ENCODE data around the gene TKFC.

TKFC gene

GRCh38 chr11:61357233-61357893 lies 24.3 kb downstream of the TKFC start:
- Mint-ChIP-seq H3K27ac (peak overlapping the region in 1 of 3 experiments; percentile 38), H3K4me3 (peak overlapping the region; percentile 39 to 72 (median 51)), H3K4me1 (peaks cover 15% of the 10 kb centered on the region), H3K27me3 (ENCODE audit: low read depth) (no peaks in the 10 kb centered on the region), H3K9me3 (no peaks in the 10 kb centered on the region), H3K36me3 (ENCODE audit: low read depth) (peaks cover 10% of the 10 kb centered on the region)
- no peak for TF ChIP-seq CTCF (IDR thresholded peaks at IDR 0.05; ENCODE audit: unreplicated experiment in 3 of 3)

- peaks cover 10% of the 10 kb centered on the region for H3K36me3 Mint-ChIP-seq (ENCODE audit: low read depth)
- TF ChIP-seq CTCF (IDR thresholded peaks at IDR 0.05; ENCODE audit: unreplicated experiment in 3 of 3) = no peak
- H3K9me3 Mint-ChIP-seq = no peaks in the 10 kb centered on the region
- H3K4me1 Mint-ChIP-seq = peaks cover 20% of the 10 kb centered on the region
- no peaks in the 10 kb centered on the region for H3K27me3 Mint-ChIP-seq (ENCODE audit: low read depth)
- H3K4me3 Mint-ChIP-seq = peak overlapping the region; percentile 39 to 72 (median 51)
- peak overlapping the region in 1 of 3 experiments; percentile 38 for H3K27ac Mint-ChIP-seq
Measured at GRCh38 chr11:61357894-61358239, 24.8 kb downstream of the TKFC start.

GRCh38 chr11:61358566-61358965 lies 25.5 kb downstream of the TKFC start:
- peak overlapping the region in 1 of 3 experiments; percentile 30 for H3K4me3 Mint-ChIP-seq
- peaks cover 27% of the 10 kb centered on the region for H3K4me1 Mint-ChIP-seq
- H3K36me3 Mint-ChIP-seq (ENCODE audit: low read depth) = peaks cover 6% of the 10 kb centered on the region
- no peaks in the 10 kb centered on the region for H3K27me3 Mint-ChIP-seq (ENCODE audit: low read depth)
- TF ChIP-seq CTCF (IDR thresholded peaks at IDR 0.05; ENCODE audit: unreplicated experiment in 3 of 3) = no peak
- no peak overlapping the region for H3K27ac Mint-ChIP-seq
- no peaks in the 10 kb centered on the region for H3K9me3 Mint-ChIP-seq

GRCh38 chr11:61359516-61359915 lies 26.5 kb downstream of the TKFC start:
- no peak for TF ChIP-seq CTCF (IDR thresholded peaks at IDR 0.05; ENCODE audit: unreplicated experiment in 3 of 3)
- H3K9me3 Mint-ChIP-seq = no peaks in the 10 kb centered on the region
- peak overlapping the region; percentile 97 to 100 (median 99) for H3K4me3 Mint-ChIP-seq
- H3K27me3 Mint-ChIP-seq (ENCODE audit: low read depth) = no peaks in the 10 kb centered on the region
- peak overlapping the region in 1 of 3 experiments; percentile 59 for H3K27ac Mint-ChIP-seq
- H3K36me3 Mint-ChIP-seq (ENCODE audit: low read depth) = peaks cover 11% of the 10 kb centered on the region
- H3K4me1 Mint-ChIP-seq = peaks cover 32% of the 10 kb centered on the region

- H3K27me3 Mint-ChIP-seq (ENCODE audit: low read depth) = no peaks in the 10 kb centered on the region
- TF ChIP-seq CTCF (IDR thresholded peaks at IDR 0.05; ENCODE audit: unreplicated experiment in 3 of 3) = no peak
- peaks cover 16% of the 10 kb centered on the region for H3K36me3 Mint-ChIP-seq (ENCODE audit: low read depth)
- peak overlapping the region; percentile 97 to 100 (median 99) for H3K4me3 Mint-ChIP-seq
- H3K4me1 Mint-ChIP-seq = peaks cover 32% of the 10 kb centered on the region
- H3K27ac Mint-ChIP-seq = peak overlapping the region; percentile 93 to 97 (median 94)
- H3K9me3 Mint-ChIP-seq = no peaks in the 10 kb centered on the region
Measured at GRCh38 chr11:61361237-61361740, 28.3 kb downstream of the TKFC start.

Data from nephron (organoid).